ENCODE data around the gene RAB3C.

GRCh38 chr5:58754250-58754649 is 171.4 kb downstream of the RAB3C start:
- TF ChIP-seq POLR2A (IDR thresholded peaks at IDR 0.05; ENCODE audit: low read depth, low read length) (no peak), POLR2AphosphoS5 (IDR thresholded peaks at IDR 0.05; ENCODE audit: low read depth, low read length) (no peak)
